Activated naive CD4-positive, alpha-beta T cell treated with anti-CD3 and anti-CD28 coated beads, Interleukin-2, amount 10 ng/mL, durations not matched to agents 7 days and 5 days (primary cell): ENCODE results near the gene RECQL5.
A peak's percentile ranks its signal among the peaks of the same experiment; 100 is the strongest.
"Not testable (repeated sequence)": the region's sequence is repeated elsewhere in the genome, so short reads cannot be mapped to it uniquely, and the experiment has no call there.

Source experiments
- CTCF ChIA-PET: fragments of 350-600 bp; sonication (Branson Sonifier 250); formaldehyde crosslinking; loops from one replicate; lab custom pipeline; 2021; ENCODE audit warnings: antibody characterized with exemption; lab: Charles Lee
- DNase-seq: peaks from one replicate; pipeline ENCODE4 v3.0.0-alpha.2; 2020
- H3K27ac Mint-ChIP-seq: one replicate; pipeline ENCODE4 v1.8.0; 2021; ENCODE audit warnings: mild to moderate bottlenecking, moderate library complexity, mixed read lengths
- H3K27me3 Mint-ChIP-seq: one replicate; pipeline ENCODE4 v1.8.0; 2021; ENCODE audit warnings: mild to moderate bottlenecking, mixed read lengths
- H3K36me3 Mint-ChIP-seq: one replicate; pipeline ENCODE4 v1.8.0; 2021; ENCODE audit warnings: mixed read lengths
- H3K4me1 Mint-ChIP-seq: one replicate; pipeline ENCODE4 v1.8.0; 2021; ENCODE audit warnings: mixed read lengths
- H3K4me3 Mint-ChIP-seq: one replicate; pipeline ENCODE4 v1.8.0; 2021; ENCODE audit warnings: mild to moderate bottlenecking, moderate library complexity, mixed read lengths
- H3K9me3 Mint-ChIP-seq: one replicate; pipeline ENCODE4 v1.8.0; 2021; ENCODE audit warnings: mixed read lengths

Gene RECQL5

GRCh38 chr17:75590849-75591721 is 75.9 kb downstream of the RECQL5 start:
- Mint-ChIP-seq H3K4me3 (no peak overlapping the region), H3K4me1 (peaks cover 18% of the 10 kb centered on the region), H3K9me3 (no peaks in the 10 kb centered on the region), H3K27me3 (peaks cover 39% of the 10 kb centered on the region), H3K27ac (no peak overlapping the region), H3K36me3 (no peaks in the 10 kb centered on the region)
- no peak for DNase-seq
- CTCF ChIA-PET: interaction anchor here (0.6 to 1.9 kb wide), 7 partner anchors 11 to 173 kb away, joined by 3 to 13 read pairs (median 3); partner anchors contain the start of genes GALK1 and SMIM5

GRCh38 chr17:75590314-75590761 is 76.6 kb downstream of the RECQL5 start:
- DNase-seq: no peak
- Mint-ChIP-seq H3K27ac (peak overlapping the region; percentile 7), H3K36me3 (no peaks in the 10 kb centered on the region), H3K27me3 (peaks cover 46% of the 10 kb centered on the region), H3K4me3 (peak overlapping the region; percentile 31), H3K4me1 (peaks cover 18% of the 10 kb centered on the region), H3K9me3 (no peaks in the 10 kb centered on the region)
- CTCF ChIA-PET: interaction anchor here (0.9 to 1.9 kb wide), 6 partner anchors 11 to 174 kb away, joined by 3 to 13 read pairs (median 4); partner anchors contain the start of genes GALK1 and SMIM5

- Mint-ChIP-seq H3K4me1 (peaks cover 18% of the 10 kb centered on the region), H3K9me3 (no peaks in the 10 kb centered on the region), H3K36me3 (no peaks in the 10 kb centered on the region), H3K27ac (no peak overlapping the region), H3K4me3 (no peak overlapping the region), H3K27me3 (peaks cover 51% of the 10 kb centered on the region)
- CTCF ChIA-PET: interaction anchor here (1.2 to 1.8 kb wide), 4 partner anchors 12 to 174 kb away, joined by 3 to 13 read pairs (median 6); partner anchors contain the start of genes GALK1 and SMIM5
- DNase-seq: no peak
Measured at GRCh38 chr17:75589919-75590303, 77.0 kb downstream of the RECQL5 start.

GRCh38 chr17:75589012-75589918 is 77.7 kb downstream of the RECQL5 start:
- Mint-ChIP-seq H3K4me3 (peak overlapping the region; percentile 67), H3K4me1 (peaks cover 18% of the 10 kb centered on the region), H3K36me3 (no peaks in the 10 kb centered on the region), H3K9me3 (no peaks in the 10 kb centered on the region), H3K27ac (no peak overlapping the region), H3K27me3 (peaks cover 57% of the 10 kb centered on the region)
- DNase-seq: peak; percentile 98
- CTCF ChIA-PET: interaction anchor here (0.8 to 1.8 kb wide), 6 partner anchors 12 to 175 kb away, joined by 3 to 13 read pairs (median 3); partner anchors contain the start of genes GALK1, SMIM5 and TSEN54

- DNase-seq: no peak
- CTCF ChIA-PET: interaction anchor here (0.8 to 1.3 kb wide), 5 partner anchors 45 to 159 kb away, joined by 3 to 4 read pairs (median 3); partner anchors contain the start of genes SMIM5, TMEM94 and TSEN54
- peaks cover 18% of the 10 kb centered on the region for H3K4me1 Mint-ChIP-seq
Measured at GRCh38 chr17:75588596-75589011, 78.3 kb downstream of the RECQL5 start.

GRCh38 chr17:75587675-75588595 is 79.0 kb downstream of the RECQL5 start, which contains the start of gene MYO15B:
MYO15B (plus strand) TSS chr17:75587800; CDS start chr17:75588058, 258 bp downstream.
- Mint-ChIP-seq H3K36me3 (no peaks in the 10 kb centered on the region), H3K4me3 (peak within 1 kb of the TSS; percentile 38), H3K9me3 (no peaks in the 10 kb centered on the region), H3K4me1 (peaks cover 18% of the 10 kb centered on the region), H3K27me3 (peaks cover 70% of the 10 kb centered on the region), H3K27ac (no peak within 1 kb of the TSS)
- CTCF ChIA-PET: interaction anchor here (0.8 to 1.3 kb wide), 6 partner anchors 46 to 160 kb away, joined by 3 to 4 read pairs (median 3); partner anchors contain the start of genes SMIM5, TMEM94 and TSEN54
- DNase-seq: peak; percentile 61

More at GRCh38 chr17:75588596-75589011, 78.3 kb downstream of the RECQL5 start:
- no peaks in the 10 kb centered on the region for H3K9me3 Mint-ChIP-seq
- no peaks in the 10 kb centered on the region for H3K36me3 Mint-ChIP-seq
- H3K4me3 Mint-ChIP-seq: no peak overlapping the region
- H3K27ac Mint-ChIP-seq: no peak overlapping the region
- peaks cover 64% of the 10 kb centered on the region for H3K27me3 Mint-ChIP-seq

- Mint-ChIP-seq H3K4me1 (peaks cover 19% of the 10 kb centered on the region), H3K27ac (no peak overlapping the region), H3K36me3 (no peaks in the 10 kb centered on the region), H3K9me3 (peaks cover 3% of the 10 kb centered on the region), H3K27me3 (peaks cover 85% of the 10 kb centered on the region), H3K4me3 (no peak overlapping the region)
- no peak for DNase-seq
- CTCF ChIA-PET: interaction anchor here (1.3 kb wide), 1 partner anchor 68 kb away, joined by 4 read pairs; the partner anchor contains the start of gene TSEN54
Measured at GRCh38 chr17:75584849-75585175, 82.1 kb downstream of the RECQL5 start.

- H3K9me3 Mint-ChIP-seq, H3K36me3 Mint-ChIP-seq, H3K27ac Mint-ChIP-seq, H3K4me3 Mint-ChIP-seq, DNase-seq: not testable (repeated sequence)
- H3K27me3 Mint-ChIP-seq: peaks cover 78% of the 10 kb centered on the region
- peaks cover 15% of the 10 kb centered on the region for H3K4me1 Mint-ChIP-seq
- CTCF ChIA-PET: interaction anchor here (0.7 to 1.4 kb wide), 2 partner anchors 164 to 170 kb away, joined by 3 read pairs; no protein-coding TSS in a partner anchor
Measured at GRCh38 chr17:75583197-75583596, 83.8 kb downstream of the RECQL5 start.

GRCh38 chr17:75581121-75581725 is 85.7 kb downstream of the RECQL5 start:
- H3K36me3 Mint-ChIP-seq, H3K27ac Mint-ChIP-seq, H3K9me3 Mint-ChIP-seq: not testable (repeated sequence)
- DNase-seq: peak; percentile 68
- peaks cover 63% of the 10 kb centered on the region for H3K27me3 Mint-ChIP-seq
- CTCF ChIA-PET: interaction anchor here (1.3 kb wide), 1 partner anchor 20 kb away, joined by 3 read pairs; no protein-coding TSS in a partner anchor
- peaks cover 11% of the 10 kb centered on the region for H3K4me1 Mint-ChIP-seq
- peak overlapping the region; percentile 56 for H3K4me3 Mint-ChIP-seq
